Frontal cortex (tissue), 4 donors: Measurements from ENCODE around the gene PLEKHA1. TPM values are rescaled to one million over a fixed set of nuclear protein-coding genes. Genes with fewer than 3 reads are reported as not detected.

Experiments used
- DNase-seq, 2 donors: peaks; one replicate each; pipeline ENCODE4 v3.0.0; 2012; ENCODE audit warnings: low spot score in 2 of 2
- FAIRE-seq: peaks from 2 replicates; lab custom pipeline; 2012; peaks lifted over from hg19 to GRCh38; lab: Jason Lieb, UNC
- total RNA-seq: library from RNA; depleted of rRNA; stranded (reverse); fragments of >200 nt; gene quantifications from one replicate; pipeline ENCODE4 v1.2.3, GENCODE V29; 2014
- donor health status: control.
- donor health status: control.
- donor health status: control.

PLEKHA1 gene
- total RNA-seq, 1 donor from 2014 or later = 29.8 TPM

DNA sequence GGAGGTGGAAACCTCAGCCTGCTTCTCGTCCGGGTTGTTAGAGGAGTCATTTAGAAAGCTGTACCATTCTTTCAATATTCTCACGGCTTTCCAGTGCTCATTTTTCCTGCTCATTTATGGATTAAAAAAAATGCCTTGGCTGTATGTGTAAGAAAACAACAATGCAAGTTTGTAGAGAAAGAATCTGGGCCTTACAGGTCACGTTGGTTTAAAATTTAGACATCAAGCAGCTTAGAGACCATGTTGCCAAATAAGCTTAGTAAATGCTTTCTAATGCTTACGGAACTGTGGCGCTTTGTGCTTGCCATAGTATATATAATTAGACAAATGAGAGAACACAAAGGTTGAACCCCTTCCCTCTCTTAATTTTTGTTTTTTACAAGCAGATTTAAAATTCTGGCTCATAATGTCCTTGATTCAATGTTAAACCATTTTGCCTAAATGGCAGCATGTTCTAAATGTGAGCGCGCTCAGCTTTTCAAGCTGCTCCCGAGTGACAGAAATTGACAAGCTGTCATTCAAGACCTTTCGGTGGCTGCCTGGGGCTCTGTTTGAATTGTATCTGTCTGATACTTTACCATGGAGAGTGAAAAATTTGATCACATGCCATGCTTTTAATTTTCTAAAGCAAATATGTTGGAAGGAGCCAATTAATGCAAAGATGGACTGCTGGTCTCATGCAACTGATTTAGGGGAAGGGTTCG, 81.0 kb downstream of the PLEKHA1 start:
- DNase-seq = no peak

DNA sequence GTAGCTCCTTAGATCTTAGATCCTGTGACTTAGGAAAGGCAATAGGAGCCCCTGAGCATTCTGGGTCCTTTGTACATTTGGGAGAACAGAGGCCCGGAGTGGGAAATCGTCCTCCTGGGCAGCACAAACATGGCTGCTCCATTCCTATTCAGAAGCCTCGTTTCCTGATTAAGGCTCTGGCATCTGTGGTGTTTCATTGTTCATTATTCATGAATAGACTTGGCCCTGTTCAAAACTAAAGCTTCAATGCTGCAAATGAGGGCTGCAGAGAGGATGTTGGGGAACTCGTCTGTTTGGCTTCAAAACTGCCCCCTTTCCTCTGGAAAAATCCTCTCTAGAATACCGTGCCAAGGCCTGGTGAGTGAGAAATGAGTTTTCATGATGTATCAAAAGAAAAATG, 83.4 kb downstream of the PLEKHA1 start:
- FAIRE-seq (no peak), DNase-seq (no peak)

More for the DNA sequence above, 81.0 kb downstream of the PLEKHA1 start:
- FAIRE-seq = no peak

DNA sequence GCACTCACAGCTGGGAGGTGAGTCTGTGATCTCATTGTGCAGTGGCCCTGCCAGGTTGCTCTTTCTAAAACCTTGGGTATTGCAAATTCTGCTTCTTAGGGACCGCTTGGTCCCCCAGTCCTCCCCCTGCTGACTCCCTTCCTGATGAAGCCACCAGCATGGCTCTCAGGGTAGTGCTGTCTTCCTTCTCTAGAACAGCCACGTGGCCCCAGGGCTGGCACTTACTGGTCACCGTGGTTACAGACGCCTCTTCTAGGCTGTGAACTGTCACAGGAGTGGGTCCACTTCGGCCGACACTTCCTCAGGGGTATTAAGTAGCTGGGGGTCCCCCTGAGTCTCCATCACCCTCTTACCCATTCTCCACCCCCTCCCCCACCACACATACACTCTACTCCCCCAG, 84.2 kb downstream of the PLEKHA1 start:
- DNase-seq (no peak), FAIRE-seq (no peak)

DNA sequence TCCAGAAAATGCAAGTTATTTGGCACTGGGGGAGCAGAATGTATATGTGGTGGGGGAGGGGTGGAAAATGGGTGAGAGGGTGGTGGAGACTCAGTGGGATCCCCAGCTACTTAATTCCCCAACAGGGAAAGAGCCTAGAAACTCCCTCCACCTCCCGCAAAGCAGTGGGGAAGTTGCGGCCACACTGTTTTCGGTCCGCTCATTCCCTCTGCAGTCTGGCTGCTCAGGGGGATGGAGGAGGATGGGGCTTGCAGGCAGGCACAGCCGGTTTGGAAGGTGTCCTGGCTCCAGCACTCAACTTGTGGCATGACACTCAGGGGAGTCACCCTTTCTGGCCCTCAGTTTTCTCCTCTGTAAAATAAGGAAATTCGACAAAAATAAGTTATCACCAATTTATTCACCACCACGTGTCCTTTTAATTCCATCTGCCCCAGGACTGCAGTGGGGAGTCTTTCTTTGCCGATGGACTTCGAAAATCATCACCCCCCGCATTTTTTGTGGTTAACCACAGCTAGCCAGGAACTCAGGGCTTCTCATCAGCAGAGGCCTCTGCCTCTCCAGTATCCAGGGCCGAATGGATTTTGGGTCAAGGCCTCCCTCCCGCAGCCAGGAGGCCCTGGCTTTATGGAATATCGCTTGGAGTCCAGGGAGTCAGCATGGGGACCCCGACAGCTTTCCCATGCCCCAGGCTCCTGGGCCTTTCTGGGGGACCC, 85.2 kb downstream of the PLEKHA1 start:
- FAIRE-seq (no peak), DNase-seq (no peak)

- FAIRE-seq (no peak), DNase-seq (no peak)
Observed at GRCh38 chr10:122460891-122461293, 86.4 kb downstream of the PLEKHA1 start.

DNA sequence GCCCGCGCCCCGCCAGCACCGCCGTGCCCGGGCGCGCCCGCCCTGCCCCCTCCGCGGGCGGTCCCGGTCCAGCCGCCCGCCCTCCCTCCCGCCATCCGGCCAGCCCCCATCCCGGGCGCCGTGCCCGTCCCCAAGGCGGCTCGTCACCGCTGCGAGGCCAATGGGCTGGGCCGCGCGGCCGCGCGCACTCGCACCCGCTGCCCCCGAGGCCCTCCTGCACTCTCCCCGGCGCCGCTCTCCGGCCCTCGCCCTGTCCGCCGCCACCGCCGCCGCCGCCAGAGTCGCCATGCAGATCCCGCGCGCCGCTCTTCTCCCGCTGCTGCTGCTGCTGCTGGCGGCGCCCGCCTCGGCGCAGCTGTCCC, 86.8 kb downstream of the PLEKHA1 start, which contains the start of gene HTRA1:
Gene HTRA1, plus strand, starts transcription at position 187 of the 362 bp plus-strand sequence. Its CDS starts 100 bp downstream, at position 287.
- FAIRE-seq (no peak), DNase-seq (peak; percentile 87 to 94)

DNA sequence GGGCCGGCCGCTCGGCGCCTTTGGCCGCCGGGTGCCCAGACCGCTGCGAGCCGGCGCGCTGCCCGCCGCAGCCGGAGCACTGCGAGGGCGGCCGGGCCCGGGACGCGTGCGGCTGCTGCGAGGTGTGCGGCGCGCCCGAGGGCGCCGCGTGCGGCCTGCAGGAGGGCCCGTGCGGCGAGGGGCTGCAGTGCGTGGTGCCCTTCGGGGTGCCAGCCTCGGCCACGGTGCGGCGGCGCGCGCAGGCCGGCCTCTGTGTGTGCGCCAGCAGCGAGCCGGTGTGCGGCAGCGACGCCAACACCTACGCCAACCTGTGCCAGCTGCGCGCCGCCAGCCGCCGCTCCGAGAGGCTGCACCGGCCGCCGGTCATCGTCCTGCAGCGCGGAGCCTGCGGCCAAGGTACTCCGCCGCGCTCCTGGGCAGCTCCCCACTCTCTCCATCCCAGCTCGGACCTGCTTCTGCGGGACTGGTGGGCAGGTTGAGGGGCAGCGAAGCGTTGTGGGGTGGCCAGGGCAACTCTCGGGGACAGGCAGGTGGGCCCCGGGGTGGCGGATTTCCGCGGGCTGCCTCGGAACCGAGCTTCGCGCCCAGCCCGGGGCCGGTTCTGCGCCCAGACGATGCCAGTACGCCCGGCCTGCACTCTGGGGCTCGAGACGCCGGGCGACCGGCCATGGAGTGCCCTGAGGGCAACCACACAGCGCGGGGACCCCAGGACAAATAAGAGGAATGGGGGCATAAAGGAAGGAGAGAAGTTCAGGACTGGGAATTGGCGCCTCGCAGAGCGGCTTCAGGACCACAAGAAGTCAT, 87.4 kb downstream of the PLEKHA1 start:
- peak in 1 of 2 donors; percentile 46 for DNase-seq
- no peak for FAIRE-seq

DNA sequence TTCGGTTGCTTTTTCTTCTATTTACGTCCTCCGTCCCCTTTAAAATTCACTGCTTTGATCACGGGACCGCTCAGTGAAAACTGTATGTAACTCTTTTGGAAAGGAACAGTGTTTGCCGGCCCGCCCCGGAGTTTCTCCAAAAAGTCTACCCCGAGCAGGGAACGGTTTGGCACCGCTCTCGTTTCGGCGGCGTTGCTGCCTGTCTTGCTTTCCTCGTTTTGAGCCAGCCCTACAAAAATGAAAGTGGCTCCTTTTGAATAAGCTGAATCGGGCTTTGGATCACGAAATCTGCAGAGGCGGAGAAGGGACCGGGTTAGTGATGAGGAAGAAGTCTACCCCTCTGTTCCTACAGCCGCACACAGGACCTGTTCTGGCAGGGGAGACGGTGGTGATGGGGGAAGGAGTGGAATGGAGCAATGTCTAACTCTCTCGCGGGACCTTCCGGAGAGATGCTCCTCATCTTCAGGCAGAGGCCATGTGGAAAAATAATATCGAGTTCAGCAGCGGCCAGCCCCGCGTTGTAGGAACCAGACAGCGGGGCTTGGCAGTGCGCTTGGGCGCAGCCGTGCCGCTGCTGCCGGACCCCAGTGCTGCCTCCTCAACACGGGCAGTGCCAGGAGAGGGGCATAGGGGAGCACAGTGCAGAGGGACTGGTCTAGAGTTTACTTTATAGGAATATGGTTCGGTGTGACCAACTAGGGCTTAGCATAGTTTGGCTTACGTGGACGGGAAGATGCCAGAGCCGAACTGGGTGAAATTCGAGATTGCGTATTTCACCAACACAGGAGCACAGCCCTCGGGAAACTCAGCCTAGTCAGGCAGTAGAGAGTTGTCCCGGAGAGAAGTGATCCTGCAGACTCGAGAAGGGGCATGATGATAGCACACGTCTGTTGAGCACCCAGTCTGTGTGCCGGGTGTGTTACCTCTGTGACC, 88.3 kb downstream of the PLEKHA1 start:
- no peak for DNase-seq
- FAIRE-seq = no peak

DNA sequence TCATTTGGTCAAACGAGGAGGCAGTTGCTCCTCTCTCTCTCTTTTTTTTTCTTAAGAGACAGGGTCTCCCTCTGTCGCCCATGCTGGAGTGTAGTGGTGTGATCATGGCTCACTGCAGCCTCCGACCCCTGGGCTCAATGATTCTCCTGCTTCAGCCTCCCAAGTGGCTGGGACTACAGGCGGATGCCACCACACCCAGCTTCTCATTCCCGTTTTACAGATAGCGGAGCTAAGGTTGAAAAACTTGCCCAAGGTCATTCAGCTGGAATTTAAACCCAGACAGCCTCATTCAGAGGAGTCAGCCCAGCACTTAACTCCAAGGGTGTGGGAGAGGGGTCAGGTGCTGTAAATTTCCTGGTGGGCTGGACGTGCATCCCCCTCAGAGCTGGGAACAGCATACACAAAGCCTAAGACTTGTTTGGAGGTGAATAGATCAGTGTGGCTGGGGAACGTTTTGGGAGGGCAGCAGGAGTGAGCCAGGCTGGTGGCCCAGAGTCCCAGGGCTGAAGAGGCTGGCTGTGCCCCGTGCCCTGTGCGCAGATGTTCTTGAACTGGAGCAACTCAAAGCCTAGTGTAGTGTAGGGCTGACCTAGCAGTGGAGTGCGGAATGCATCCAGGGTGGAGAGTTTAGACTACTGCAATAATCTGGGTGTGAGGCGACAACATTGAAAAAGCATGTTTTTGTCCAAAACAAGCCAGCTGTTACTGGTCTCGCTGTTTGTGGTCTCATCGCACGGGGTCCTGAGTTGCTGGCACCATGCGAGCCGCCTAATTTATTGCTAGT, 89.2 kb downstream of the PLEKHA1 start:
- FAIRE-seq (no peak), DNase-seq (no peak)

DNA sequence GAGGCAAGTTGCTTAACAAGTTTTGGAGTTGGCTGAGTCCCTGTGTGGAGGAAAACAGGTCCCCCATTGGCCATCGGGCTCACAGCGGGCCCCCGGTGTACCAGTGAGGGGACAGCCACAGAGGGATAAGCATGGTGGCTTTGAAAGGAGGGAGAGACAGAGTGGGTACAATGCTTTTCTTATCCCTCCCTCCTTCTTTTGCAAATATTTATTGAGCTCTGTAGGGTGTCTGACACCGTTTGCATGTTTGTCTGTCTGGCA, 89.7 kb downstream of the PLEKHA1 start:
- FAIRE-seq = no peak

GRCh38 chr10:122464586-122464985, 90.1 kb downstream of the PLEKHA1 start:
- DNase-seq (no peak), FAIRE-seq (no peak)

More for the DNA sequence above, 89.7 kb downstream of the PLEKHA1 start:
- no peak for DNase-seq

GRCh38 chr10:122465401-122466040, 91.0 kb downstream of the PLEKHA1 start:
- DNase-seq (no peak), FAIRE-seq (no peak)

DNA sequence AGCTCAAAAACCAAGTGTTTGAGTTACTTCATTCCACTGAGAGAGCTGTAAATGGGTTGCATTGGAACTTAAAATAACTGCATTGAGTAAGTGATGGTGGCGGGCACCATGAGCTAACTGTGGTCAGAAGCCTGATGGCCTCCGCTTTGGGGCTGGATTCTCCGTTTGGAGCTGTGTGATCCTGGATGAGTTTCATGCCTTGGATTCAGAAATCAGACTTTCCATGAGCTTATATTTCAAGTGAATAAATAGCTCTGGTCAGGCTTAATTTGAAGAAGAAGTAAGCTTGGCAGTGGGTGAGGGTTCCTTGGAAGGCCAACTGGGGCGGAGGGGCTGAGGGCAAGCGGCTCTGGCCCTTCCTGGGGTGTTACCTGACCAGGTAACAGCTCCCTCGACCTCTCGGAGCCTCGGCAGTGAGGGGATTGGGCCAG, 92.5 kb downstream of the PLEKHA1 start:
- FAIRE-seq = no peak
- no peak for DNase-seq

- FAIRE-seq (no peak), DNase-seq (no peak)
Observed at GRCh38 chr10:122467701-122468100, 93.2 kb downstream of the PLEKHA1 start.

- no peak for DNase-seq
- no peak for FAIRE-seq
Observed at GRCh38 chr10:122468307-122468925, 93.9 kb downstream of the PLEKHA1 start.

GRCh38 chr10:122468926-122469781, 94.6 kb downstream of the PLEKHA1 start:
- no peak for DNase-seq
- no peak for FAIRE-seq

GRCh38 chr10:122469848-122470247, 95.3 kb downstream of the PLEKHA1 start:
- FAIRE-seq = no peak
- DNase-seq = no peak
